ENCODE data around the gene ITGB1BP2.
"Not testable (repeated sequence)": the region's sequence is repeated elsewhere in the genome, so short reads cannot be mapped to it uniquely, and the experiment has no call there.

Gene ITGB1BP2

DNA sequence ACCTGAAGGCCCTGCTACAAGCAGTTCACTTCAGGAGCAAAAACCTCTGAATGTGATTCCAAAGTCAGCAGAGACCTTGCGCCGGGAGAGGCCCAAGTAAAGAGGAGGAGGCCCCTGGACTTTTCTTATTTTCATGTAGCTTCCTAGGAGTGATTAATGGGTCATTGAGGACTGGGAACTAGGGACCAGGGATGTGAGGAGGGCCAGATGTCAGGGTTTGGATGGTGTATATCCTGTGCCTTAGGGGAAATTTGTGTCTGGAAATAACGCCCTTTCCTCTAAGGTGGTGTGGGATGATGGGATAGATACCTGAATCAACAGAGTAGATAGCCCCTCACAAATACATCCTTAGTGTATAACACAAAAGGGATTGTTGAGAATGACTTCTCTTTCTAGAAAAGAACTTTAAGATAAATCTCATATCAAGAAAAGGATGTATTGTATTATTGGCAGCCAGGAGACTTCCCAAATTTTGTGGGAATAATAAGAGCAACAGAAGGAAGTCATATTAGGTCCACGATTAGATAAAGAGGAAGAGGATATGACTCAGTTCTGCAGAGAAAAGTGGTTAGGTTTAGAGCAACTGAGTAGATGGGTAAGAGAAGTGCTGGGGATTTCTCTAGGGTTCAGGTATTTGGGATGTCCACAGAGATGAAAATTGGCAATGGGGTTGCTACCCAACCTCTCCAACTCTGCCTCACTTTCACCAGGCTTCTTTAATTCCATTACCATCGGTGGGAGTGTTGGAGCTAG, 1.1 kb downstream of the ITGB1BP2 start:
- no peak for DNase-seq

DNA sequence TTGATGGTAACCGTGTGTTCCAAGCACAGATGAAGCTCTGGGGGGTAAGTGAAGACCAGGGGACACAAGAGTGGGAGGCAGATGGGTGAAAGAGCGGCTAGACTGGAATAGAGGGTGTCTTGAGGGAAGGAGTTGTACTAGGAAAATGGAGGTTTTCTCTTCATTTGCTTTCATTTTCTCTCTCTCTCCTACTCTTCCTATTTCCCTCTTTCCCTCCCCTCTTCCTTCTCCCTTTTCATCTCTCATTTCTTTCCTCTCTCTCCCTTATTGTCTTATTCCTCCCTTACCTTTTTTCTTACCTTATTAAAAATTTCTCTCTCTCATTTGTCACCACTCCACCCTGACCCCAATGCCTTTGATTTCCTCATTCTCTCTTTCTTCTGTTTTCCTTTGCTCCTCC, 3.0 kb downstream of the ITGB1BP2 start:
- no peak for DNase-seq

DNA sequence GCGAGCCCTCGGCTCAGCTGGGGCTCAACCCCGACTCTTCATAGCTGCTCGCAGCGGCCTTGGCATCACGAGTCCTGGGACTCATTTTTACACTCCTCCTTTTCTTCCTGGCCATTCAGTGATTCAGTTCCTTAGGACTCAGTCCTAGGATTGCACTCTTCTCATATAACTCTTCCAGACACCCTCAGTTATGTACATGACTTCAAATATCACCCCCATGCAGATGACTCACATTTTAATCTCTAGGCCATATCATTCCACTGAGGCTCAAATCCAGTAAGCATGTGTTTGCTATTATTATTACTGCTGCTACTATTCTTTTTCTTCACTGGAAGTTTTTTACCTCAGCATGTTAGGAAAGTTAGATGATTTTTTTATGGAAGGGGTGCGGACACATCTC, 14.4 kb downstream of the ITGB1BP2 start:
- no peak for DNase-seq

DNA sequence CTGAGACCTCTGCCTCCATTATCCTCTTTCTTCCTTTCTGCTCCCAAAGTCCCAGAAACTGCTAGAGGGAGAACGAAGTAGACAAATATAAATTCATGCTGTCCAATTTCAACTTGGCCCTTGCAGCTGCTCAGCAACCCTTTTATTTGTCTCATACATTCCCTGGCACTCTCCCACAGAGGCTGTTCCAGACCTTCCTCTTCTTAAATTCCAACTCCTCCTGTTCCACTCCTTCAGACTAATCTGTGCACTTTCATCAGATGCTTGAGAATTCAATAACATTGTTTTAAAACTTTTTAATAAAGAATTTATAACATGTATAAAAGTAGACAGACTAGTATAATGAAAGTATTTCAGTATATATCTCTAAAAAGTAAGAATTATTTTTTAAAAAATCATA, 15.4 kb downstream of the ITGB1BP2 start:
- DNase-seq, result not testable (repeated sequence)

DNA sequence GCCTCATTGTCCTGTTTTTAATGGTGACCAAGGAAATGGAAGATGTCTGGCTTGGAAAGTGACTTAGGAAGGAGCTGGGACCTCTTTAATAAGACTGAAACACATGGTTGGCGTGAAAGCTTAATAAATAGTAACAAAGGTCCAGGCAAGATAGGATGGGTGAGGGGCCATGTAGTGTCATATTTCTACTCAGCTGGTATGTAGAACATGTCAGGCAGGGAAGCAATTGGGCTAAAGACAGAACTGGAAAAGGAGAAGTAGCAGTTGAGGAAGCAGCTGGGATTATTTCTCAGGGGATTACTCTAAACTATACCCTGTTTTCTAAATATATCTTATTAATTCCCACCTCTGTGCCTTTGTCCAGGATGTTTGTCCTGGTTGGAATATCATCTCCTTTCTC, 18.6 kb downstream of the ITGB1BP2 start:
- no peak for DNase-seq

DNA sequence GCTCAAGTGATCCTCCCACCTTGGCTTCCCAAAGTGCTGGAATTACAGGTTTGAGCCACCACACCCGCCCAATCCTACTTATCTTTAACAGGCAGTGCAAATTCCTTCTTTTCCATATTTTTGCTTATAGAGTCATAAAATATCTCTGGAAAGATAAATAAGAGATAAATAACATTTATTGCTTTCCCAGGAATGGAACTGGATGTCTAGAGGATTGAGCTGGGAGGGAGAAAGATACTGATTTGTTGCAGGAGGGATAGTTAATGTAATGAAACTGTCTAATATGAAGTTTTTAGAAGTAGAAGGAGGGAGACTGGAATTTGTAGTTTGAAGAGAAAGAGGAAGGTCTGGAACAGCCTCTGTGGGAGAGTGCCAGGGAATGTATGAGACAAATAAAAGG, 20.2 kb downstream of the ITGB1BP2 start:
- no peak for DNase-seq

DNA sequence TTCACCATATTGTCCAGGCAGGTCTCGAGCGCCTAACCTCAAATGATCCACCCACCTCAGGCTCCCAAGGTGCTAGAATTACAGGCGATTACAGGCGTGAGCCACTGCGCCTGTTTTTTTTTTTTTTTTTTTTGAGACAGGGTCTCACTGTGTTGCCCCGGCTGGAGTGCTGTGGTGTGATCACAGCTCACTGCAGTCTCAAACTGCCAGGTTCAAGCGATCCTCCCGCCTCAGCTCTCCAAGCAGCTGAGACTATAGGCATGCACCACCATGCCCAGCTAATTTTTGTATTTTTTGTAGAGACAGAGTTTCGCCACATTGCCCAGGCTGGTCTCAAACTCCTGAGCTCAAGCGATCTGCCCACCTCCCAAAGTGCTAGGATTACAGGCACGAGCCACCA, 22.9 kb downstream of the ITGB1BP2 start:
- not testable (repeated sequence) for DNase-seq

DNA sequence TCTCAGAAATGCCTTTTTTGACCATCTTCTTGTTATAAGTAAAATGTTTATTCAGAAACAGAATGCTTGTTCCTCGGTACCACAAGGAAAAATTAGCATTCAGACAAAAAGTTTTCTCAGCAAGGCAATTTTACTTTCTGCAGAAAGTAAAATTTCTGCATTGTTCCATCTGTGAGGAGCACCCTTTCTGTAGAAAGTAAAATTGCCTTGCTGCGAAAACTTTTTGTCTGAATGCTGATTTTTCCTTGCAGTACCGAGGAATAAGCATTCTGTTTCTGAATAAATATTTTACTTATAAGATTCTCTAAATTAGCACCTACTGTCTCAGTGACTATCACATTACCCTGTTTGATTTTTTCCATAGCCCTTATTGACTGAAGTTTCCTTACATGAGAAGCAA, 24.8 kb downstream of the ITGB1BP2 start:
- DNase-seq, result no peak

DNA sequence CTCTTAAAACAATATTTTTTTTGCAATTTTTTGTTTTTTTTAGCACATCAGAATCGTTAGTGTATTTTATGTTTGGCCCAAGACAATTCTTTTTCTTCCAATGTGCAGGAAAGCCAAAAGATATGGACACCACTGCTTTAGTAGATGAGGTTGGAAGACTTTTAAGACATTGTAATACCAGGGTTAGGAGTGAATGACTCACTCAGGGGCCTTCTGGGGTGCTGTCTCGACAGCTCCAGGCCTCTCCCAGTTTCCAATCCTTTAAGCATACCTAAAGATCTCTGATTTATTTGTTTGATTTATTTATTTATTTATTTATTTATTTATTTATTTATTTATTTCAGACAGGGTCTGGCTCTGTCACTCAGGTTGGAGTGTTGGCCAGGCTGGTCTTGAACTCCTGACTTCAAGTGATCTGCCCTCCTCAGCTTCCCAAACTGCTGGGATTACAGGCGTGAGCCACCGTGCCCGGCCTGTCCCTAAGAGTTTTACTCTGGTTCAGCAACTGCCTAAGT, 47.7 kb downstream of the ITGB1BP2 start:
- DNase-seq, result not testable (repeated sequence)

DNA sequence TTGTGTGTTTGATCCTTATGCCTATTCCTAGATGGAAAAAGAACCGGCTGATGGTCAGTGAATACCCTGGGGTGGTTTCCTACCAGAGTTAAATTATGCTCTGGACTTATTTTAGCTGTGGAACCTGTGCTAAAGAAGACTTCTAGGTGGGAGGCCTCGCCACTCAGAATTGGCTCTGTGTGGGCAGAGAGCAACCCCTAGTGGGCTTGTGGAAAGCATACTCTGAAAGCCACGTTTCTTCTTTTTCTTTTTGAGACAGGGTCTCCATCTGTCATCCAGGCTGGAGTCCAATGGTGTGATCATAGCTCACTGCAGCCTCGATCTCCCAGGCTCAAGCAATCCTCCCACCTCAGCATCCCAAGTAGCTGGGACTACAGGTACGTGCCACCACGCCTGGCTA, 48.3 kb downstream of the ITGB1BP2 start:
- DNase-seq, result not testable (repeated sequence)

DNA sequence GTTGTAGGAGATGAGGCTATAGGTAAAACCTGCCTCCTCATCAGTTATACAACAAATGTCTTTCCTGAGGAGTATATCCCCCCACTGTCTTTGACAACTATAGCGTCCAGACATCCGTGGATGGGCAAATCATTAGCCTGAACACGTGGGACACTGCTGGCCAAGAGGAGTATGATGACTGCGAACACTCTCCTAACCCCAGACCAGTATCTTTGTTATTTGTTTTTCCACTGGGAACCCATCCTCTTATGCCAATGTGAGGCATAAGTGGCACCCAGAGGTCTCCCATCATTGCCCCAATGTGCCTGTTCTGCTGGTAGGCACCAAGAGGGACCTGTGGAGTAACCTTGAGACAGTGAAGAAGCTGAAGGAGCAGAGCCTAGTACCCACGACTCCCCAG, 50.9 kb downstream of the ITGB1BP2 start:
- not testable (repeated sequence) for DNase-seq

All from NCI-H2107 (cell line).